ENCODE results near the gene GAGE1. TPM values are rescaled to one million over a fixed set of nuclear protein-coding genes. Genes with fewer than 3 reads are reported as not detected.

GAGE1 gene
- total and polyA plus RNA-seq, 7 experiments from 2014 or later: not detected

- DNase-seq (no peak), ATAC-seq (no peak)
- Histone ChIP-seq H3K36me3 (ENCODE audit: control insufficient read depth in 2 of 3, insufficient read depth in 3 of 3, low read length in 3 of 3) (no peaks in the 10 kb centered on the region), H3K4me1 (ENCODE audit: control insufficient read depth in 2 of 2, insufficient read depth in 2 of 2, low read length in 2 of 2) (no peaks in the 10 kb centered on the region), H3K4me3 (ENCODE audit: low read length) (no peak overlapping the region), H3K27ac (ENCODE audit: low read depth, low read length) (no peak overlapping the region), H3K9me3 (ENCODE audit: control insufficient read depth in 2 of 3, low read length in 3 of 3) (no peaks in the 10 kb centered on the region), H3K27me3 (ENCODE audit: control insufficient read depth in 2 of 2, insufficient read depth in 2 of 2, low read length in 2 of 2) (no peaks in the 10 kb centered on the region)
- intact Hi-C loops (cut with micrococcal nuclease): no loop called here
- Mint-ChIP-seq H3K27me3 (peaks cover 0 to 10% (median 0%) of the 10 kb centered on the region in 5 donors), H3K4me1 (no peaks in the 10 kb centered on the region), H3K27ac (no peak overlapping the region), H3K4me3 (no peak overlapping the region), H3K36me3 (no peaks in the 10 kb centered on the region), H3K9me3 (no peaks in the 10 kb centered on the region)
- ChIA-PET POLR2A (no interaction called here), CTCF (no interaction called here)
These were observed 46.3 kb downstream of the GAGE1 start for GRCh38 chrX:49644991-49645637.

- Histone ChIP-seq H3K27ac (ENCODE audit: low read depth, low read length) (no peak overlapping the region), H3K4me1 (ENCODE audit: control insufficient read depth in 2 of 2, insufficient read depth in 2 of 2, low read length in 2 of 2) (no peaks in the 10 kb centered on the region), H3K9me3 (ENCODE audit: control insufficient read depth in 2 of 3, low read length in 3 of 3) (no peaks in the 10 kb centered on the region), H3K27me3 (ENCODE audit: control insufficient read depth in 2 of 2, insufficient read depth in 2 of 2, low read length in 2 of 2) (no peaks in the 10 kb centered on the region), H3K36me3 (ENCODE audit: control insufficient read depth in 2 of 3, insufficient read depth in 3 of 3, low read length in 3 of 3) (no peaks in the 10 kb centered on the region), H3K4me3 (ENCODE audit: low read length) (no peak overlapping the region)
- intact Hi-C loops (cut with micrococcal nuclease): no loop called here
- ATAC-seq (no peak), DNase-seq (no peak)
- POLR2A ChIA-PET: no interaction called here
- Mint-ChIP-seq H3K36me3 (no peaks in the 10 kb centered on the region), H3K27ac (no peak overlapping the region), H3K4me3 (no peak overlapping the region), H3K4me1 (peaks cover 0 to 4% (median 0%) of the 10 kb centered on the region in 7 donors), H3K9me3 (no peaks in the 10 kb centered on the region), H3K27me3 (peaks cover 0 to 10% (median 0%) of the 10 kb centered on the region in 5 donors)
- CTCF ChIA-PET: no interaction called here
These were observed 57.7 kb downstream of the GAGE1 start for GRCh38 chrX:49656533-49656932.

Other genes with a start within 250 kb of the GAGE1 start
- gene GAGE12C, start 66.8 kb upstream of the GAGE1 start, total RNA-seq: not detected
- gene GAGE12C, start 66.8 kb upstream of the GAGE1 start, polyA plus RNA-seq: not detected
- not detected for gene GAGE12D, start 57.3 kb upstream of the GAGE1 start, total RNA-seq
- gene GAGE12D, start 57.3 kb upstream of the GAGE1 start, polyA plus RNA-seq: not detected
- gene GAGE12E, start 47.7 kb upstream of the GAGE1 start, total RNA-seq: not detected
- gene GAGE12E, start 47.7 kb upstream of the GAGE1 start, polyA plus RNA-seq: not detected
- gene GAGE12F, start 38.2 kb upstream of the GAGE1 start, total RNA-seq: not detected
- gene GAGE12F, start 38.2 kb upstream of the GAGE1 start, polyA plus RNA-seq: not detected
- not detected for gene GAGE12G, start 28.6 kb upstream of the GAGE1 start, total RNA-seq
- not detected for gene GAGE12G, start 28.6 kb upstream of the GAGE1 start, polyA plus RNA-seq
- gene GAGE12H, start 19.1 kb upstream of the GAGE1 start, total RNA-seq: not detected
- gene GAGE12H, start 19.1 kb upstream of the GAGE1 start, polyA plus RNA-seq: not detected
- not detected for gene GAGE2A, start 9.5 kb upstream of the GAGE1 start, total RNA-seq
- not detected for gene GAGE2A, start 9.5 kb upstream of the GAGE1 start, polyA plus RNA-seq
- gene PAGE1, start 97.0 kb downstream of the GAGE1 start, total RNA-seq: not detected
- gene PAGE1, start 97.0 kb downstream of the GAGE1 start, polyA plus RNA-seq: not detected
- gene PAGE4, start 230.3 kb downstream of the GAGE1 start, total RNA-seq: not detected
- not detected for gene PAGE4, start 230.3 kb downstream of the GAGE1 start, polyA plus RNA-seq